RWPE2 (cell line): ENCODE data around the gene ZBTB20.

Experiments used
- ATAC-seq: fragments of 200-7000 bp; cut with Tn5 transposase; 3 replicates; pipeline ENCODE4 v1.9.1; 2021; ENCODE audit warnings: low read depth
- DNase-seq: peaks from one replicate; pipeline ENCODE4 v3.0.0-alpha.2; 2020; ENCODE audit warnings: low spot score
- H3K27ac ChIP-seq: fragments of 450-650 bp; 2 replicates; pipeline ENCODE4 v1.5.1; 2017; ENCODE audit warnings: mild to moderate bottlenecking; ENCODE audit not compliant: poor library complexity, severe bottlenecking
- H3K27me3 ChIP-seq: fragments of 250-450 bp; sonication (Bioruptor Pico); 2 replicates; pipeline ENCODE4 v1.5.1; 2021; ENCODE audit warnings: mild to moderate bottlenecking, moderate library complexity; ENCODE audit not compliant: insufficient read depth, poor library complexity, severe bottlenecking
- H3K36me3 ChIP-seq: fragments of 250-450 bp; sonication (Bioruptor Pico); 2 replicates; pipeline ENCODE4 v1.5.1; 2020; ENCODE audit warnings: low read depth, mild to moderate bottlenecking, moderate library complexity
- H3K4me1 ChIP-seq: fragments of 250-450 bp; sonication (Bioruptor Pico); 2 replicates; pipeline ENCODE4 v1.5.1; 2021; ENCODE audit warnings: mild to moderate bottlenecking, moderate library complexity; ENCODE audit not compliant: insufficient read depth, poor library complexity, severe bottlenecking
- H3K4me3 ChIP-seq: fragments of 250-450 bp; sonication (Bioruptor Pico); 2 replicates; pipeline ENCODE4 v1.5.1; 2021; ENCODE audit warnings: mild to moderate bottlenecking, moderate library complexity; ENCODE audit not compliant: severe bottlenecking
- H3K9me3 ChIP-seq: fragments of 250-450 bp; sonication (Bioruptor Pico); 2 replicates; pipeline ENCODE4 v1.5.1; 2021; ENCODE audit warnings: mild to moderate bottlenecking, moderate library complexity; ENCODE audit not compliant: severe bottlenecking
- TF ChIP-seq, protein P1 (sequence below): fragments of 450-650 bp; IDR thresholded peaks from one replicate; pipeline ENCODE4 v1.5.1; 2017; ENCODE audit warnings: mild to moderate bottlenecking, moderate library complexity; ENCODE audit not compliant: poor library complexity, severe bottlenecking

ZBTB20 gene

DNA sequence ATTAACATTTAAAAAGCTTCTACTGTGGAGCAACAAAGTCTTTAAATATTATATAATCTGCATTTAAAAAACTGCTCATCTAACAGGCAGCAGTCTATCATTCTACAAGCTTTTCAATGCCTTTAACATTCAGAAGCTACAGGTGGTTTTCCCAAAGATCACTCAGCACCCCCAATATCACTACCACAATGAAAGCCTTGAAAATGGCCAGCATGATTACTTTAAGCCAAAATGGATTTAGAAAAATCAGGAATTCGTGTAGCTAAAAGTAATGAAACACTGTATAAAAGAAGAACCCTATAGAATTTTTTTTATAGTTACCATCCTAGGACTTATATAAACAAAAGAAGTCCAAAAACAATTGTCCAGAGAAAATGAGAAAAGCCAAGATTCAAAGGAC, 452.8 kb downstream of the ZBTB20 start:
- Histone ChIP-seq H3K36me3 (no peaks in the 10 kb centered on the region), H3K9me3 (no peaks in the 10 kb centered on the region), H3K4me3 (no peak overlapping the region), H3K27ac (no peak overlapping the region), H3K4me1 (no peaks in the 10 kb centered on the region), H3K27me3 (no peaks in the 10 kb centered on the region)
- ATAC-seq (no peak), DNase-seq (no peak)
- TF ChIP-seq, protein P1, sequence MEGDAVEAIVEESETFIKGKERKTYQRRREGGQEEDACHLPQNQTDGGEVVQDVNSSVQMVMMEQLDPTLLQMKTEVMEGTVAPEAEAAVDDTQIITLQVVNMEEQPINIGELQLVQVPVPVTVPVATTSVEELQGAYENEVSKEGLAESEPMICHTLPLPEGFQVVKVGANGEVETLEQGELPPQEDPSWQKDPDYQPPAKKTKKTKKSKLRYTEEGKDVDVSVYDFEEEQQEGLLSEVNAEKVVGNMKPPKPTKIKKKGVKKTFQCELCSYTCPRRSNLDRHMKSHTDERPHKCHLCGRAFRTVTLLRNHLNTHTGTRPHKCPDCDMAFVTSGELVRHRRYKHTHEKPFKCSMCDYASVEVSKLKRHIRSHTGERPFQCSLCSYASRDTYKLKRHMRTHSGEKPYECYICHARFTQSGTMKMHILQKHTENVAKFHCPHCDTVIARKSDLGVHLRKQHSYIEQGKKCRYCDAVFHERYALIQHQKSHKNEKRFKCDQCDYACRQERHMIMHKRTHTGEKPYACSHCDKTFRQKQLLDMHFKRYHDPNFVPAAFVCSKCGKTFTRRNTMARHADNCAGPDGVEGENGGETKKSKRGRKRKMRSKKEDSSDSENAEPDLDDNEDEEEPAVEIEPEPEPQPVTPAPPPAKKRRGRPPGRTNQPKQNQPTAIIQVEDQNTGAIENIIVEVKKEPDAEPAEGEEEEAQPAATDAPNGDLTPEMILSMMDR: no peak

DNA sequence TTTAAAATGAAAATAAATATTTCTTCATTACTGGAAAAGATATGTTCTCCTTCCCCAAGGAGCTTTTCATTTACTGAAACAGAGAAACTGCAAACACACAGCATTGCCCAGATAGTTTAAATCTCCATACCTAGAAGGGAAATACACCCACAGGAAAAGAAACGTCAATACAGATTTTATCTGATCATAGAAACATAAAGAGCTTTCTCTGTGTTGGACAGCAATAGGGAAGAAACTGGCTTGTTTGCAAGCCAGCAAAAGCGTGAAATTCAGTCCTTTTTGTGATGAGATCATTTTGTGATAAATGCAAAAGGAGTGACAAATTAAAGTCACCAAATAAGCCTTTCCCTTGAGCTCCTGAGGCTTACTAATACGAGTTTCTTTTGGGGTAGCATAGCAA, 455.2 kb downstream of the ZBTB20 start:
- no peak overlapping the region for H3K4me3 ChIP-seq
- H3K9me3 ChIP-seq: no peaks in the 10 kb centered on the region
- H3K36me3 ChIP-seq: no peaks in the 10 kb centered on the region
- H3K4me1 ChIP-seq: no peaks in the 10 kb centered on the region
- no peaks in the 10 kb centered on the region for H3K27me3 ChIP-seq
- H3K27ac ChIP-seq: no peak overlapping the region
- TF ChIP-seq, protein P1: no peak
- DNase-seq: no peak
- ATAC-seq: no peak

DNA sequence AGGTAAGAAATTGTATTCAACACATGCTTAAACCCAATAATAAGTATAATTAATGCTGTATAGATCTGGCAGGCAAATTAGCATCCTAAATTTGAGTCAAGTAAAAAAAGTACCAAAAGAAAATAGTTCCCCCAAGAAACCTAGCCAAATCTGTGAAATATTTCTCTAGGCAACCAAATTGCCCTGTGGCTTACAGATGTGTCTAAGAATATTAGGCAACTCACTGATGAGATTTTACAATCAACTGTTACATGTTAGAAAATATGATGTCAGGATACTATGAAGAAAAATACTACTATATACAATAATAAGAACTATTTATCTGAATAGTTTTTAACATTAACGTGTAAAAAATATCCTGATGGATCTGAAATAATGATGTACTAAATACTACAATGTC, 456.2 kb downstream of the ZBTB20 start:
- H3K36me3 ChIP-seq: no peaks in the 10 kb centered on the region
- no peaks in the 10 kb centered on the region for H3K4me1 ChIP-seq
- ATAC-seq (no peak), DNase-seq (no peak)
- no peaks in the 10 kb centered on the region for H3K9me3 ChIP-seq
- no peaks in the 10 kb centered on the region for H3K27me3 ChIP-seq
- H3K4me3 ChIP-seq: no peak overlapping the region
- no peak overlapping the region for H3K27ac ChIP-seq
- TF ChIP-seq, protein P1: no peak

DNA sequence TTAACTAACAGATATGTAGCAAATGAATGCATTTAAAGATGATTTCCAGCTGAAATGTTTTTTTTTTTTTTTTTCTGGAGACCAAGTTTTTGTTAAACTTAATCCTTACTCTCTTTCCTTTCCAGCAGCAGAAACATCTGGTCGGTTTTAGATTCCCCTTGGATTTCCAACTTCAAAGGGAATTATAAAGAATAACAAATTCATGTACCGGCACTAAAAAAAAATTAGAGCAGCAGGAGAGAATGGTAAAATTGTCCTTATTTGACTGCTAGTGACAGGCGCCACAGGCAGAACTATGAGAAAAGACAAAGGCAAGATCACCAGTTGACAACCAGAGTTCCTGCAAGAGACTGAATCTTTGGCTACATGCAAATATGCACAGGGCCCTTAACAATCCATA, 459.9 kb downstream of the ZBTB20 start:
- ATAC-seq (no peak), DNase-seq (no peak)
- Histone ChIP-seq H3K9me3 (no peaks in the 10 kb centered on the region), H3K27me3 (no peaks in the 10 kb centered on the region), H3K36me3 (no peaks in the 10 kb centered on the region), H3K4me3 (no peak overlapping the region), H3K4me1 (no peaks in the 10 kb centered on the region), H3K27ac (no peak overlapping the region)
- TF ChIP-seq, protein P1: no peak

DNA sequence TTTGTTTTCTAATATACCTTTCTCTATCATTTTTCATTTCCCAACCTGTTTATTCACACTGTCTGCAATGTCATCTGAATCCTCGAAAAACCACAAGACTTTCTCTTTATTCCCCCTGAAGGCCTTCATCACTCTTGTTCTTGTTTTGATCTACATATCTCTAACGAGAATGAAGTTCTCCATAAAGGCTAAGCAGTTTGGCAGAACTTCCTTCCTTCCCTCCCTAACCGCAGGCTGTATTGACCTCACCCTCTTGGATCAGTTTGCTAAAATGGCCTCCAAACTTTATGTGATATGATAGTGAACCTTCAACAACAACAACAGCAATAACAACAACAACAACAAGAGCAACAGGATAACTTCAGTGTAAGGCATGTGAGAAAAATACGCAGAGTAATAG, 460.5 kb downstream of the ZBTB20 start:
- Histone ChIP-seq H3K27ac (no peak overlapping the region), H3K4me1 (no peaks in the 10 kb centered on the region), H3K36me3 (no peaks in the 10 kb centered on the region), H3K27me3 (no peaks in the 10 kb centered on the region), H3K4me3 (no peak overlapping the region), H3K9me3 (no peaks in the 10 kb centered on the region)
- ATAC-seq (no peak), DNase-seq (no peak)
- TF ChIP-seq, protein P1: no peak
